ENCODE measurements around the gene SPTLC3. TPM values are rescaled to one million over a fixed set of nuclear protein-coding genes. Genes with fewer than 3 reads are reported as not detected.

Gene SPTLC3
- total RNA-seq, 2 experiments from 2014 or later = 1.1 to 1.3 TPM

DNA sequence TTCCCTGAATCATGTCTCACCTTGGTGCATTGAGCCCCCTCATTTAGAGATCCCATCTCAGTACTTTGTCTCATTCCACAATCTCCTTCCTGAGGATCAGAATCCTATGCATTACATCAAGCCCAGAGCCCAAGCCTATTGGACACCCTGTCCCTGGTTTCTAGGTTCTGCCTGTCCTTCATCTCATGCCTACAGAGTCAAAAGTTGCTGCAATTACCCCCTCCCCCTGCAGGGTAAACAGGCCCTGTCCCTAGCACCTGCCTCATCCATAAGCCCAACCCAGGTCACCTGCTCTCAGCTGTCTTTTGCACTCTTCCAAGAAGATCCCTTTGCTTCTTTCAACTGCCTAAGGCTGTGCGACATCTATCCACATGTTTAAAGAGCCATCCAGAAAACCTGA is 93.9 kb downstream of the SPTLC3 start:
- ATAC-seq = no peak
- Mint-ChIP-seq H3K4me1 (no peaks in the 10 kb centered on the region), H3K4me3 (no peak overlapping the region), H3K27ac (no peak overlapping the region), H3K27me3 (peaks cover 3% of the 10 kb centered on the region), H3K9me3 (ENCODE audit: low read depth) (no peaks in the 10 kb centered on the region), H3K36me3 (ENCODE audit: low read depth) (no peaks in the 10 kb centered on the region)
- ChIA-PET POLR2A (no interaction called here), CTCF (interaction anchor here (1.0 to 3.2 kb wide), 2 partner anchors 12 to 132 kb away, joined by 3 to 25 read pairs; no protein-coding TSS in a partner anchor)
- intact Hi-C loops (cut with DNase I, micrococcal nuclease) = no loop called here
- no peak for DNase-seq

GRCh38 chr20:13105039-13105438 is 96.3 kb downstream of the SPTLC3 start:
- H3K4me1 Mint-ChIP-seq = no peaks in the 10 kb centered on the region
- no peak overlapping the region for H3K4me3 Mint-ChIP-seq
- intact Hi-C loops (cut with DNase I, micrococcal nuclease) = no loop called here
- ChIA-PET CTCF (interaction anchor here (1.5 to 3.2 kb wide), 6 partner anchors 9 to 442 kb away, joined by 3 to 25 read pairs (median 5); no protein-coding TSS in a partner anchor), POLR2A (no interaction called here)
- H3K27ac Mint-ChIP-seq = no peak overlapping the region
- peaks cover 3% of the 10 kb centered on the region for H3K27me3 Mint-ChIP-seq
- ATAC-seq (no peak), DNase-seq (no peak)
- H3K9me3 Mint-ChIP-seq (ENCODE audit: low read depth) = no peaks in the 10 kb centered on the region
- H3K36me3 Mint-ChIP-seq (ENCODE audit: low read depth) = no peaks in the 10 kb centered on the region

DNA sequence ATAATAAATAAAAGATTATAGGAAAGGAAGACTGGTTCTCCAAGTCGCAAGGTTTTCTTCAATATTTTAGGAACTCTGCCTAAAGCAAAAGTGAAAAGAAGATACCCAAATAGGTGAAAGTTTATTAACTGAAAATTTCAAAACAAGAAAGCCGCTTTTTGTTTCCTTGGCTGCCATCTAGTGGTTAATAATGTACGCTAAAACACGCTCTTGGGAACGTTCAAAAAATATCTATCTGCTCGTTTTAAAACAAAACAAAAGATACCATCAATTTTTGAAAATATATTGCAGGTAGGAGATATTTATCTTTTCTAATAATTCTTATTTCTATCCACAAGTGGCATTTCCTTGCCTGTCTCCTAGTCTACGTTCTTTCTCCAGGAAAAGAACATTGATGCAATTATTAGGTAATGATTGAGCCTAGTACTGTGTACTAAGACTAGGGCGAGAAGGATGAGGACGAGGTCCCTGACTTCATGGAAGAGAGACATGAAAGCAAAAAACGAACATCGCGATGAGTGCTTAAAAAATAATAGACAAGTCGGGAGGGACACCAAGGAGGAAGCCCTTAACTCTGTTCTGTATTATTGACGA is 97.2 kb downstream of the SPTLC3 start:
- H3K4me3 Mint-ChIP-seq = no peak overlapping the region
- intact Hi-C loops (cut with DNase I, micrococcal nuclease) = loop anchor here (1.0 kb wide), 2 partner anchors 136 to 181 kb away; no protein-coding TSS in a partner anchor
- DNase-seq (no peak), ATAC-seq (no peak)
- ChIA-PET CTCF (interaction anchor here (1.6 to 3.2 kb wide), 3 partner anchors 10 to 181 kb away, joined by 5 to 25 read pairs (median 16); no protein-coding TSS in a partner anchor), POLR2A (no interaction called here)
- H3K27ac Mint-ChIP-seq = no peak overlapping the region
- H3K4me1 Mint-ChIP-seq = no peaks in the 10 kb centered on the region
- H3K9me3 Mint-ChIP-seq (ENCODE audit: low read depth) = no peaks in the 10 kb centered on the region
- peaks cover 3% of the 10 kb centered on the region for H3K27me3 Mint-ChIP-seq
- no peaks in the 10 kb centered on the region for H3K36me3 Mint-ChIP-seq (ENCODE audit: low read depth)

DNA sequence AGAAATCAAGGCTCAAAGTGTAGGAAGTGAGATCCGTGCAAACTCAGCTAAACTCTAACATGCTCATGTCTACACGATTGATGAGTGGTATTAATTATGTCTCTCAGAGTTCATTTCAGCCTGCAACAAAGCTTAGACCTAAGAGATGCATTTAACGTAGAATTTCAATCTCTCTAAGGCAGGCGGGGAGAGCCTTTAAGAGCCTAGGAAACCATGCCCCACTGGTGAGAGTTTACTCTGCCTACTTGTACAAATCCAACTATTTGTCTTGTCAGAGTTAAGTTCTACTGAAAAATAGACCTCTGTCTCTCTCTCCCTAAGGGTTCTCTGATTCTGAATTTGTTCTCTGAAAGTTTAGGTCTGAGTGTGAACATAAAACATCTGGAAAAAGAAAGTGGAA is 100.9 kb downstream of the SPTLC3 start:
- H3K27me3 Mint-ChIP-seq = peaks cover 3% of the 10 kb centered on the region
- intact Hi-C loops (cut with DNase I, micrococcal nuclease) = no loop called here
- no peaks in the 10 kb centered on the region for H3K4me1 Mint-ChIP-seq
- H3K36me3 Mint-ChIP-seq (ENCODE audit: low read depth) = no peaks in the 10 kb centered on the region
- no peak overlapping the region for H3K4me3 Mint-ChIP-seq
- DNase-seq = no peak
- ChIA-PET CTCF (interaction anchor here (0.7 to 4.6 kb wide), 7 partner anchors 9 to 184 kb away, joined by 3 to 26 read pairs (median 3); no protein-coding TSS in a partner anchor), POLR2A (no interaction called here)
- ATAC-seq = no peak
- H3K27ac Mint-ChIP-seq = no peak overlapping the region
- no peaks in the 10 kb centered on the region for H3K9me3 Mint-ChIP-seq (ENCODE audit: low read depth)

GRCh38 chr20:13110796-13111195 is 102.0 kb downstream of the SPTLC3 start:
- peaks cover 3% of the 10 kb centered on the region for H3K27me3 Mint-ChIP-seq
- H3K4me1 Mint-ChIP-seq = no peaks in the 10 kb centered on the region
- H3K27ac Mint-ChIP-seq = no peak overlapping the region
- no peaks in the 10 kb centered on the region for H3K36me3 Mint-ChIP-seq (ENCODE audit: low read depth)
- no peak for DNase-seq
- intact Hi-C loops (cut with DNase I, micrococcal nuclease) = no loop called here
- ChIA-PET CTCF (interaction anchor here (0.6 to 4.6 kb wide), 7 partner anchors 11 to 856 kb away, joined by 3 to 26 read pairs (median 3); no protein-coding TSS in a partner anchor), POLR2A (interaction anchor here (0.7 kb wide), 1 partner anchor 22 kb away, joined by 3 read pairs; no protein-coding TSS in a partner anchor)
- no peak overlapping the region for H3K4me3 Mint-ChIP-seq
- no peaks in the 10 kb centered on the region for H3K9me3 Mint-ChIP-seq (ENCODE audit: low read depth)
- no peak for ATAC-seq

DNA sequence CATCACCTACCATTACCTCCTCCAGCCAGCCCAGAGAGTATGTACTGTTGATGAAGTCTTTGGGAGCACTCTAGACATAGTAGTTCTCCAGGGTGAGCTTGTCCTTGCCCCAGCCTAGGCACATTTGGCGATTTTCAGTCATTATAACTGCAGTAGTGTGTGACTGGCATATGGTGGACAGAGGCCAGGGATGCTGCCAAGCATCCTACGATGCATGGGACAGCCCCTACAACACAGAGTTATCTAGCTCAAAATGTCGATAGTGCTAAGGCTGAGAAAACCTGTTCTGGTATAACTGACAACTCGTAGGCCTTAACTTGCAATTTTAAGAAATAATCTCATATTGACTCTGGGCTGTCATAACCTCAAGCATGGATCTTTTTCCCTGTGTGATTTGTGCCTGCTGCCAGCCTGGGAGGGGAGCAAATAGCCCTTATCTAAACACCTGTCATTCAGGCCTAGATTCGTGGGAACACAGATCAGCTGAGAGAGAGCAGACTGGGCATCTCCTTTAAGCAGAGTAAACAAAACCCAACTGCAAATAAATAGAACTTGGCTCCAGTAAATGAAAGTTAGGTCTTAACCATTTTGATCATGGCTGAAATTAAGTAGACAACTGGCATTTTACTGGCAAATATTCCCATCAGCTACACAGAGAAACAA is 102.6 kb downstream of the SPTLC3 start:
- ChIA-PET CTCF (interaction anchor here (0.6 to 4.6 kb wide), 4 partner anchors 76 to 228 kb away, joined by 3 to 26 read pairs (median 3); no protein-coding TSS in a partner anchor), POLR2A (interaction anchor here (0.7 kb wide), 1 partner anchor 21 kb away, joined by 3 read pairs; no protein-coding TSS in a partner anchor)
- intact Hi-C loops (cut with DNase I, micrococcal nuclease) = no loop called here
- ATAC-seq (no peak), DNase-seq (no peak)
- H3K4me3 Mint-ChIP-seq = no peak overlapping the region
- H3K27me3 Mint-ChIP-seq = peaks cover under 1% of the 10 kb centered on the region
- H3K9me3 Mint-ChIP-seq (ENCODE audit: low read depth) = no peaks in the 10 kb centered on the region
- H3K36me3 Mint-ChIP-seq (ENCODE audit: low read depth) = no peaks in the 10 kb centered on the region
- no peaks in the 10 kb centered on the region for H3K4me1 Mint-ChIP-seq
- no peak overlapping the region for H3K27ac Mint-ChIP-seq

GRCh38 chr20:13113731-13114130 is 105.0 kb downstream of the SPTLC3 start:
- Mint-ChIP-seq H3K27me3 (no peaks in the 10 kb centered on the region), H3K27ac (no peak overlapping the region)
- intact Hi-C loops (cut with DNase I, micrococcal nuclease) = no loop called here

GRCh38 chr20:13117200-13117599 is 108.4 kb downstream of the SPTLC3 start:
- CTCF ChIA-PET = interaction anchor here (0.5 to 3.9 kb wide), 8 partner anchors 8 to 430 kb away, joined by 3 to 37 read pairs (median 5); no protein-coding TSS in a partner anchor
- Mint-ChIP-seq H3K4me3 (no peak overlapping the region), H3K36me3 (ENCODE audit: low read depth) (no peaks in the 10 kb centered on the region), H3K27me3 (no peaks in the 10 kb centered on the region), H3K9me3 (ENCODE audit: low read depth) (no peaks in the 10 kb centered on the region), H3K27ac (no peak overlapping the region), H3K4me1 (no peaks in the 10 kb centered on the region)
- intact Hi-C loops (cut with DNase I, micrococcal nuclease) = no loop called here
- ATAC-seq (no peak), DNase-seq (no peak)
- POLR2A ChIA-PET = interaction anchor here (0.6 kb wide), 1 partner anchor 598 kb away, joined by 6 read pairs; no protein-coding TSS in a partner anchor

More at GRCh38 chr20:13113731-13114130, 105.0 kb downstream of the SPTLC3 start:
- H3K9me3 Mint-ChIP-seq (ENCODE audit: low read depth) = no peaks in the 10 kb centered on the region
- H3K4me3 Mint-ChIP-seq = no peak overlapping the region
- ChIA-PET CTCF (interaction anchor here (0.6 to 1.2 kb wide), 3 partner anchors 153 to 191 kb away, joined by 3 to 4 read pairs (median 3); no protein-coding TSS in a partner anchor), POLR2A (no interaction called here)
- H3K36me3 Mint-ChIP-seq (ENCODE audit: low read depth) = no peaks in the 10 kb centered on the region
- no peaks in the 10 kb centered on the region for H3K4me1 Mint-ChIP-seq
- DNase-seq (no peak), ATAC-seq (no peak)

GRCh38 chr20:13118676-13119075 is 109.9 kb downstream of the SPTLC3 start:
- Mint-ChIP-seq H3K27me3 (no peaks in the 10 kb centered on the region), H3K9me3 (ENCODE audit: low read depth) (no peaks in the 10 kb centered on the region), H3K4me3 (no peak overlapping the region), H3K4me1 (no peaks in the 10 kb centered on the region), H3K36me3 (ENCODE audit: low read depth) (no peaks in the 10 kb centered on the region), H3K27ac (no peak overlapping the region)
- intact Hi-C loops (cut with DNase I, micrococcal nuclease) = loop anchor here (1.0 kb wide), 4 partner anchors 144 to 937 kb away; no protein-coding TSS in a partner anchor
- ChIA-PET CTCF (interaction anchor here (0.6 to 4.9 kb wide), 24 partner anchors 9 to 653 kb away, joined by 3 to 44 read pairs (median 4); no protein-coding TSS in a partner anchor), POLR2A (no interaction called here)
- DNase-seq (no peak), ATAC-seq (no peak)

- no peak overlapping the region for H3K4me3 Mint-ChIP-seq
- CTCF ChIA-PET = interaction anchor here (0.7 to 4.9 kb wide), 22 partner anchors 10 to 652 kb away, joined by 3 to 44 read pairs (median 4); no protein-coding TSS in a partner anchor
- no peaks in the 10 kb centered on the region for H3K27me3 Mint-ChIP-seq
- H3K27ac Mint-ChIP-seq = no peak overlapping the region
- intact Hi-C loops (cut with DNase I, micrococcal nuclease) = loop anchor here (1.0 kb wide), 4 partner anchors 143 to 936 kb away; no protein-coding TSS in a partner anchor
- H3K4me1 Mint-ChIP-seq = no peaks in the 10 kb centered on the region
- H3K36me3 Mint-ChIP-seq (ENCODE audit: low read depth) = no peaks in the 10 kb centered on the region
- no peaks in the 10 kb centered on the region for H3K9me3 Mint-ChIP-seq (ENCODE audit: low read depth)
- peak; percentile 71 for ATAC-seq
- POLR2A ChIA-PET = no interaction called here
- DNase-seq = peak; percentile 30
Measured at GRCh38 chr20:13119583-13119982, 110.8 kb downstream of the SPTLC3 start.

GRCh38 chr20:13120471-13120870 is 111.7 kb downstream of the SPTLC3 start:
- ChIA-PET POLR2A (no interaction called here), CTCF (interaction anchor here (0.7 to 4.9 kb wide), 15 partner anchors 10 to 427 kb away, joined by 3 to 44 read pairs (median 3); no protein-coding TSS in a partner anchor)
- Mint-ChIP-seq H3K9me3 (ENCODE audit: low read depth) (no peaks in the 10 kb centered on the region), H3K27me3 (no peaks in the 10 kb centered on the region), H3K4me3 (no peak overlapping the region), H3K4me1 (no peaks in the 10 kb centered on the region), H3K36me3 (ENCODE audit: low read depth) (no peaks in the 10 kb centered on the region), H3K27ac (no peak overlapping the region)
- DNase-seq (no peak), ATAC-seq (no peak)
- intact Hi-C loops (cut with DNase I, micrococcal nuclease) = loop anchor here in 1 of 2 experiments (5.0 kb wide), 1 partner anchor 652 kb away; no protein-coding TSS in a partner anchor

Measured in activated CD4-positive, alpha-beta T cell treated with anti-CD3 and anti-CD28 coated beads for 36 hours (primary cell).